ENCODE data around the gene GJA1. TPM values are rescaled to one million over a fixed set of nuclear protein-coding genes. Genes with fewer than 3 reads are reported as not detected.
"Not testable (repeated sequence)": the region's sequence is repeated elsewhere in the genome, so short reads cannot be mapped to it uniquely, and the experiment has no call there.

The GJA1 gene
- total RNA-seq (not detected), polyA plus RNA-seq (not detected)

DNA sequence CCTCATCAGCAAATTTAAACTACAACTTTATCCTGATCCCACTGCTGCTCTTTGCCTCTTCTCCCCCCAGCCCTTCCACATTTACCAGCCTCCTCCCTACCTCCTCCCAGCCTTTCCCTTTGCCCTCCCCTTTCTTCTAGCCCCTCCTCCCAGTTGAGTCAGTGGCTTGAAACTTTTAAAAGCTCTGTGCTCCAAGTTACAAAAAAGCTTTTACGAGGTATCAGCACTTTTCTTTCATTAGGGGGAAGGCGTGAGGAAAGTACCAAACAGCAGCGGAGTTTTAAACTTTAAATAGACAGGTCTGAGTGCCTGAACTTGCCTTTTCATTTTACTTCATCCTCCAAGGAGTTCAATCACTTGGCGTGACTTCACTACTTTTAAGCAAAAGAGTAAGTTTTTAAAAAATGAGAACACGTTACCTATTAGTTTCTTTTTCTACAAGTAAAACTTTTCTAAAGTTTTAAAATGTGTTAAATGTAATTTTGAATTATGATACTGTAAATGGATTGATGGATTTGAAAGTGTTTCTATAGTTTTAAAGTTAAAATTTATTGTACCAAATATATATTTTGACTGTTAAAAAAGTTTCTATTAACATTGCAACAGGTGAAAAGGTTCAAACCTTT lies at the start of gene GJA1:
Gene GJA1, plus strand, starts transcription at position 203 of the 626 bp plus-strand sequence. CDS start 11,202 bp downstream, outside the sequence.
- peaks cover 20 to 32% of the 10 kb centered on the region in 2 donors for H3K27me3 Mint-ChIP-seq
- no peaks in the 10 kb centered on the region for H3K9me3 ChIP-seq (ENCODE audit: control insufficient read depth in 1 of 2, low read length in 2 of 2)
- no peaks in the 10 kb centered on the region for H3K9me3 Mint-ChIP-seq
- H3K36me3 ChIP-seq (ENCODE audit: insufficient read depth, low read length) = no peaks in the 10 kb centered on the region
- no peak within 1 kb of the TSS for H3K27ac Mint-ChIP-seq
- H3K27ac ChIP-seq (ENCODE audit: low read depth, low read length) = no peak within 1 kb of the TSS
- peak within 1 kb of the TSS in 1 of 2 donors; percentile 5 for H3K4me3 ChIP-seq (ENCODE audit: low read length in 2 of 2)
- DNase-seq = no peak
- CTCF ChIA-PET (ENCODE audit: partially characterized antibody) = no interaction called here
- H3K36me3 Mint-ChIP-seq = no peaks in the 10 kb centered on the region
- peaks cover 26% of the 10 kb centered on the region for H3K27me3 ChIP-seq (ENCODE audit: insufficient read depth, low read length)
- intact Hi-C loops (cut with micrococcal nuclease) = no loop called here
- POLR2A ChIA-PET (ENCODE audit: partially characterized antibody) = no interaction called here
- H3K4me1 ChIP-seq (ENCODE audit: insufficient read depth, low read length) = peaks cover 23% of the 10 kb centered on the region
- H3K4me1 Mint-ChIP-seq = peaks cover 10 to 23% (median 20%) of the 10 kb centered on the region in 4 donors
- peak within 1 kb of the TSS; percentile 69 to 84 (median 82) for H3K4me3 Mint-ChIP-seq

DNA sequence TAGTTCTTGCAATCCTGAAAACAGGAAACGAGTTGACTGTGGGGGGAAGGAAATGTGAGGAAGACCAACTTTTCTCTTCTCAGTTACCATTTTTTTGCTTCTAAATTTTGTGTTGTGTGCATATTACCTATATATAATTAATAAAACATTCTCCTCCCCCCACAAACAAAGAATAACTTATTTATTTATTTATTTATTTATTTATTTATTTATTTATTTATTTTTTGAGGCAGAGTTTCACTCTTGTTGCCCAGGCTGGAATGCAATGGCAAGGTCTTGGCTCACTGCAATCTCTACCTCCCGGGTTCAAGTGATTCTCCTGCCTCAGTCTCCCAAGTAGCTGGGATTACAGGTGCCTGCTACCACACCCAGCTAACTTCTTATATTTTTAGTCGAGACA lies 48.9 kb upstream of the GJA1 start:
- H3K27me3 ChIP-seq (ENCODE audit: insufficient read depth, low read length); CTCF ChIA-PET (ENCODE audit: partially characterized antibody); H3K27me3 Mint-ChIP-seq; H3K9me3 Mint-ChIP-seq; H3K27ac Mint-ChIP-seq; H3K9me3 ChIP-seq (ENCODE audit: control insufficient read depth in 1 of 2, low read length in 2 of 2); H3K27ac ChIP-seq (ENCODE audit: low read depth, low read length); H3K4me1 Mint-ChIP-seq; H3K36me3 ChIP-seq (ENCODE audit: insufficient read depth, low read length); H3K4me3 ChIP-seq (ENCODE audit: low read length in 2 of 2); H3K4me3 Mint-ChIP-seq; POLR2A ChIA-PET (ENCODE audit: partially characterized antibody); H3K36me3 Mint-ChIP-seq; H3K4me1 ChIP-seq (ENCODE audit: insufficient read depth, low read length); intact Hi-C loops (cut with micrococcal nuclease); DNase-seq: not testable (repeated sequence)

DNA sequence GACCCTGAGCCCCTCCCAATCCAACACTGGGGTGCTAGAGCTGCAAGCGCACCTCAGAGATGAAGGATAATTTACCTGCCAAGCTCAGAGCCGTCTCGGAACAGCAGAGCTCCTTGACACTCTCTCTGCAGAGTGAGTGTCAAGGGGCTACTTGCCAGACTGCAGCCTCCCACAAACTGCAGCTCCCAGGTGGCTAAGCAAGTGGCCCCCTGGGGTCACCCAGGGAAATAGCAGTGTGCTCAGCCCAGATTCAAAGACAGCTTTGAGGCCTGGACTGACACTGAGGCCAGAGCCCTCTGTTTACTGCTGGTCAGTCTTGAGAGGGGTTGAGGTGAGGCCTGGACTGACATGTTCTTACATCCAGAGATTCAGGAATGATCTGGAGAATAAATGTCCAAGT lies 46.0 kb upstream of the GJA1 start:
- ChIA-PET CTCF (ENCODE audit: partially characterized antibody) (no interaction called here), POLR2A (ENCODE audit: partially characterized antibody) (no interaction called here)
- Mint-ChIP-seq H3K9me3 (peaks cover 0 to 3% (median 0%) of the 10 kb centered on the region in 8 donors), H3K27me3 (peaks cover 0 to 5% of the 10 kb centered on the region in 2 donors), H3K4me3 (no peak overlapping the region), H3K36me3 (no peaks in the 10 kb centered on the region), H3K27ac (no peak overlapping the region), H3K4me1 (no peaks in the 10 kb centered on the region)
- Histone ChIP-seq H3K36me3 (ENCODE audit: insufficient read depth, low read length) (no peaks in the 10 kb centered on the region), H3K9me3 (ENCODE audit: control insufficient read depth in 1 of 2, low read length in 2 of 2) (no peaks in the 10 kb centered on the region), H3K4me1 (ENCODE audit: insufficient read depth, low read length) (no peaks in the 10 kb centered on the region), H3K4me3 (ENCODE audit: low read length in 2 of 2) (no peak overlapping the region), H3K27ac (ENCODE audit: low read depth, low read length) (no peak overlapping the region), H3K27me3 (ENCODE audit: insufficient read depth, low read length) (no peaks in the 10 kb centered on the region)
- no peak for DNase-seq
- intact Hi-C loops (cut with micrococcal nuclease) = no loop called here

DNA sequence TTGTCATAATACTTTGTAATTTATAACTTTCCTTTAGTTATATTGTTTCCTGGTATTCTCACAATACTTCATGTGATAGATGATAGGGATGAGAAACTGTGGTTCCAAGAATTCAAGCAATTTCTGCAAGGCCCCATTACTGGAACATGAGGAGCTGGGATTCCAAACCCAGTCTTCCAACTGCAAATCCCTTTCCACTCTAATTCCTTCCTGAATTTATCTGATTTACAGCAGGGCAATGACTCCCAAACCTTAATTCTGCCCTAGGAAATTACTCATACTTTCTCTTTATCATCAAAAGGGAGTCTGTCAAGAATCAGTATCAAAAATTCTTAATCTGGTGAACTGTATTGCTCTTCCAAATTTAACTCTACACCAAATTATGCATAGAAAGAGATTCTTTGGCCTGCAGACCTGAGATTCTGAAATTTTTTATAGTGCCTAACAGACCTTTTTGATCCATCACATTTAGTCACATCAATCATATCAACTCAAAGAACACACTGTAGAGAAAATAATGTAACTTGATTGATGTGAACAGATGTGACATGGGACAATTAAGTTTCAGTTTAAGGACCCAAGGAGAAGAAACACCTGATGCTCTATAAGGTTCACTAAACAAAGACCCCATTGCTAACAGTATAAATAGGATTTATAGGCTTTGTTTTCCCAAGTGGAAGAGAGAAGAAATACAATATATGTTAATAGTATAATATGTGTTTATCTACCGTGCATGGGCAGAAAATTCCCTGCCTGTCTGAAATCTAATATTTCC lies 41.5 kb upstream of the GJA1 start:
- POLR2A ChIA-PET (ENCODE audit: partially characterized antibody) = no interaction called here
- DNase-seq = no peak
- CTCF ChIA-PET (ENCODE audit: partially characterized antibody) = no interaction called here
- Mint-ChIP-seq H3K27me3 (peaks cover 3 to 7% of the 10 kb centered on the region in 2 donors), H3K9me3 (peaks cover 0 to 3% (median 0%) of the 10 kb centered on the region in 8 donors), H3K4me1 (no peaks in the 10 kb centered on the region), H3K4me3 (no peak overlapping the region), H3K36me3 (no peaks in the 10 kb centered on the region), H3K27ac (no peak overlapping the region)
- no peak overlapping the region for H3K27ac ChIP-seq (ENCODE audit: low read depth, low read length)
- no peak overlapping the region for H3K4me3 ChIP-seq (ENCODE audit: low read length in 2 of 2)
- H3K9me3 ChIP-seq (ENCODE audit: control insufficient read depth in 1 of 2, low read length in 2 of 2) = no peaks in the 10 kb centered on the region
- no peaks in the 10 kb centered on the region for H3K27me3 ChIP-seq (ENCODE audit: insufficient read depth, low read length)
- intact Hi-C loops (cut with micrococcal nuclease) = no loop called here
- H3K4me1 ChIP-seq (ENCODE audit: insufficient read depth, low read length) = no peaks in the 10 kb centered on the region
- no peaks in the 10 kb centered on the region for H3K36me3 ChIP-seq (ENCODE audit: insufficient read depth, low read length)

DNA sequence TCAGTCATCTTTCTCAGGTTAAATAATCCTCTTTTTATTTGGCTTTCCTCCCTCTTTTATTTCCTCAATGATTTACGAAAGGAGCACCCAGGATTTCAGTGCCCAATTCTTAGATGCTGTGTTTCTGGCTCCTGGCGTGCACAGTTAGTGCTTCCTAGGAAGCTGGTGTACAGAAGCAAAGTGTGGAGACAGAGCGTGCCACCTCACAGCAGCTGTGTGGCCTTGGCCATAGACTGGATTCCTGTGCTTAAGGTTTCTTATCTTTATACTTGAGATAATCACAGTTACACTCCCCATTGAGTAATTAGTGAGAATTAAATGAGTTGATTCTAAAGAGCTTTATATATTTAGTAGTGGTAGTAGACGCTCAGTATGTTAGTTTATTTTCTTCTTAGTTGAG lies 39.7 kb upstream of the GJA1 start:
- CTCF ChIA-PET (ENCODE audit: partially characterized antibody) = no interaction called here

DNA sequence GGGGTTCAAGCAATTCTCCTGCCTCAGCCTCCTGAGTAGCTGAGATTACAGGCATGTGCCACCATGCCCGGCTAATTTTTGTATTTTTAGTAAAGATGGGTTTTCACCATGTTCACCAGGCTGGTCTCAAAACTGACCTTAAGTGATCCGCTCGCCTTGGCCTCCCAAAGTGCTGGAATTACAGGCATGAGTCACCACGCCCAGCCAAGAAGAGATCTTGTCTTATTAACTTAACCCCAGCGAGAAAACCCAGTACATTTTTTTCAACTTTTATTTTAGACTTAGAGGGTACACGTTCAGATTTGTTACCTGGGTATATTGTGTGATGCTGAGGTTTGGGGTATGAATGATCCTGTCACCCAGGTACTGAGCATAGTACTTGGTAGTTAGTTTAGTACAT lies 38.3 kb upstream of the GJA1 start:
- DNase-seq; H3K36me3 Mint-ChIP-seq; H3K27me3 Mint-ChIP-seq; CTCF ChIA-PET (ENCODE audit: partially characterized antibody); H3K27ac ChIP-seq (ENCODE audit: low read depth, low read length); intact Hi-C loops (cut with micrococcal nuclease); H3K4me1 ChIP-seq (ENCODE audit: insufficient read depth, low read length); H3K9me3 ChIP-seq (ENCODE audit: control insufficient read depth in 1 of 2, low read length in 2 of 2); POLR2A ChIA-PET (ENCODE audit: partially characterized antibody); H3K4me3 ChIP-seq (ENCODE audit: low read length in 2 of 2); H3K4me3 Mint-ChIP-seq; H3K27me3 ChIP-seq (ENCODE audit: insufficient read depth, low read length); H3K4me1 Mint-ChIP-seq; H3K9me3 Mint-ChIP-seq; H3K27ac Mint-ChIP-seq; H3K36me3 ChIP-seq (ENCODE audit: insufficient read depth, low read length): not testable (repeated sequence)

More for the DNA sequence above, 39.7 kb upstream of the GJA1 start:
- Mint-ChIP-seq H3K4me1 (no peaks in the 10 kb centered on the region), H3K27me3 (peaks cover 3 to 6% of the 10 kb centered on the region in 2 donors), H3K27ac (no peak overlapping the region), H3K4me3 (no peak overlapping the region), H3K9me3 (no peaks in the 10 kb centered on the region), H3K36me3 (no peaks in the 10 kb centered on the region)
- H3K4me1 ChIP-seq (ENCODE audit: insufficient read depth, low read length) = no peaks in the 10 kb centered on the region
- intact Hi-C loops (cut with micrococcal nuclease) = no loop called here
- no peaks in the 10 kb centered on the region for H3K27me3 ChIP-seq (ENCODE audit: insufficient read depth, low read length)
- H3K27ac ChIP-seq (ENCODE audit: low read depth, low read length) = no peak overlapping the region
- H3K4me3 ChIP-seq (ENCODE audit: low read length in 2 of 2) = no peak overlapping the region
- H3K9me3 ChIP-seq (ENCODE audit: control insufficient read depth in 1 of 2, low read length in 2 of 2) = no peaks in the 10 kb centered on the region
- H3K36me3 ChIP-seq (ENCODE audit: insufficient read depth, low read length) = no peaks in the 10 kb centered on the region
- POLR2A ChIA-PET (ENCODE audit: partially characterized antibody) = no interaction called here
- no peak for DNase-seq

DNA sequence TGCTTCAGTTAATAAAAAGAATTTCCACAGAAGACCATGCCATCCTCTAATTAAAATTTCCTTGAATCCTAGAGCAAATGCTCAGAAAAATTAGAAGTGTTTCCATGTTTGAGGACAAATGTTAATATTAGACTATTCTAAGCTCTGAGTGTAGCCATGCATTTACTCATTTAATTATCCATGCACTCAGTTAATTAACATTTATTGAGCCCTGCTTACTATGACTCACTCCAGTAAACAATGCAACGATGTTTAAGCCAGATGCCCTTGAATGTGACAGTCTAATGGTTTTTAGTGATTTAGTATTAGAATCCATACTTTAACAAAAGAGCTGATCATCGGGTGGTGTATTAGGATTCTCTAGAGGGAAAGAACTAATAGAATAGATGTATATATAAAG lies 37.3 kb upstream of the GJA1 start:
- no peak overlapping the region for H3K27ac Mint-ChIP-seq
- Histone ChIP-seq H3K36me3 (ENCODE audit: insufficient read depth, low read length) (no peaks in the 10 kb centered on the region), H3K27ac (ENCODE audit: low read depth, low read length) (no peak overlapping the region), H3K4me3 (ENCODE audit: low read length in 2 of 2) (no peak overlapping the region), H3K27me3 (ENCODE audit: insufficient read depth, low read length) (no peaks in the 10 kb centered on the region), H3K4me1 (ENCODE audit: insufficient read depth, low read length) (no peaks in the 10 kb centered on the region), H3K9me3 (ENCODE audit: control insufficient read depth in 1 of 2, low read length in 2 of 2) (no peaks in the 10 kb centered on the region)
- ChIA-PET POLR2A (ENCODE audit: partially characterized antibody) (no interaction called here), CTCF (ENCODE audit: partially characterized antibody) (no interaction called here)
- H3K9me3 Mint-ChIP-seq = no peaks in the 10 kb centered on the region
- no peaks in the 10 kb centered on the region for H3K36me3 Mint-ChIP-seq
- peaks cover 3 to 6% of the 10 kb centered on the region in 2 donors for H3K27me3 Mint-ChIP-seq
- no peak for DNase-seq
- H3K4me3 Mint-ChIP-seq = no peak overlapping the region
- intact Hi-C loops (cut with micrococcal nuclease) = no loop called here
- H3K4me1 Mint-ChIP-seq = no peaks in the 10 kb centered on the region

Data from CD4-positive, alpha-beta memory T cell (primary cell).